H9 (cell line): ENCODE results near the gene TTC6. TPM values are rescaled to one million over a fixed set of nuclear protein-coding genes. Genes with fewer than 3 reads are reported as not detected.

Experiments
- DNase-seq: peaks from one replicate; pipeline ENCODE4 v3.0.0-alpha.2; 2017
- H2AFZ ChIP-seq: one replicate; pipeline ENCODE4 v1.6.1; 2013; ENCODE audit warnings: mild to moderate bottlenecking, low read length, control low read depth, moderate library complexity
- H2AK5ac ChIP-seq: 2 replicates; pipeline ENCODE4 v1.6.1; 2013; ENCODE audit warnings: low read length, control low read depth, mixed read lengths; ENCODE audit not compliant: insufficient read length
- H2BK120ac ChIP-seq: one replicate; pipeline ENCODE4 v1.6.1; 2013; ENCODE audit warnings: low read depth, mild to moderate bottlenecking, low read length, control low read depth, inconsistent platforms; ENCODE audit not compliant: poor library complexity, severe bottlenecking
- H2BK12ac ChIP-seq: 2 replicates; pipeline ENCODE4 v1.6.1; 2013; ENCODE audit warnings: low read length, control low read depth, mixed read lengths, low read depth; ENCODE audit not compliant: insufficient read length
- H2BK15ac ChIP-seq: 2 replicates; pipeline ENCODE4 v1.6.1; 2013; ENCODE audit warnings: low read depth, low read length, control low read depth
- H2BK20ac ChIP-seq: one replicate; pipeline ENCODE4 v1.6.1; 2013; ENCODE audit warnings: low read depth, mild to moderate bottlenecking, low read length, control low read depth, inconsistent platforms; ENCODE audit not compliant: poor library complexity, severe bottlenecking
- H2BK5ac ChIP-seq: 2 replicates; pipeline ENCODE4 v1.6.1; 2013; ENCODE audit warnings: low read length, control low read depth, mixed read lengths; ENCODE audit not compliant: insufficient read length
- H3K14ac ChIP-seq: 2 replicates; pipeline ENCODE4 v1.6.1; 2013; ENCODE audit warnings: low read length, control low read depth; ENCODE audit not compliant: insufficient read depth
- H3K18ac ChIP-seq: 2 replicates; pipeline ENCODE4 v1.6.1; 2013; ENCODE audit warnings: low read depth, mild to moderate bottlenecking, mixed read lengths, low read length, control low read depth; ENCODE audit not compliant: insufficient read length
- H3K23ac ChIP-seq: 2 replicates; pipeline ENCODE4 v1.6.1; 2013; ENCODE audit warnings: low read length, control low read depth, mixed read lengths, low read depth; ENCODE audit not compliant: insufficient read length
- H3K23me2 ChIP-seq: 2 replicates; pipeline ENCODE4 v1.6.1; 2013; ENCODE audit warnings: low read depth, mild to moderate bottlenecking, mixed read lengths, low read length, control low read depth; ENCODE audit not compliant: insufficient read length, poor library complexity, severe bottlenecking
- H3K27ac ChIP-seq: 2 replicates; pipeline ENCODE4 v1.5.1; 2013; ENCODE audit warnings: low read length, control low read depth, mixed read lengths, low read depth; ENCODE audit not compliant: insufficient read length
- H3K27me3 ChIP-seq: 2 replicates; pipeline ENCODE4 v1.6.1; 2013; ENCODE audit warnings: low read length, control low read depth, inconsistent platforms; ENCODE audit not compliant: insufficient read depth
- H3K4ac ChIP-seq: 2 replicates; pipeline ENCODE4 v1.6.1; 2013; ENCODE audit warnings: low read depth, mild to moderate bottlenecking, control low read depth, inconsistent platforms, low read length, moderate library complexity
- H3K4me1 ChIP-seq: 2 replicates; pipeline ENCODE4 v1.6.1; 2013; ENCODE audit warnings: low read length, control low read depth, inconsistent platforms; ENCODE audit not compliant: insufficient read depth
- H3K4me2 ChIP-seq: 2 replicates; pipeline ENCODE4 v1.6.1; 2013; ENCODE audit warnings: low read length, control low read depth, mixed read lengths; ENCODE audit not compliant: insufficient read length, insufficient read depth
- H3K56ac ChIP-seq: 2 replicates; pipeline ENCODE4 v1.6.1; 2013; ENCODE audit warnings: low read depth, mild to moderate bottlenecking, mixed read lengths, low read length, control low read depth; ENCODE audit not compliant: insufficient read length
- H3K79me1 ChIP-seq: 2 replicates; pipeline ENCODE4 v1.6.1; 2013; ENCODE audit warnings: low read depth, mild to moderate bottlenecking, moderate library complexity, low read length, control low read depth, inconsistent platforms; ENCODE audit not compliant: insufficient read depth, poor library complexity, severe bottlenecking
- H3K79me2 ChIP-seq: 2 replicates; pipeline ENCODE4 v1.6.1; 2013; ENCODE audit warnings: low read length, control low read depth, inconsistent platforms; ENCODE audit not compliant: insufficient read depth
- H3K9ac ChIP-seq: 2 replicates; pipeline ENCODE4 v1.6.1; 2013; ENCODE audit warnings: low read length, control low read depth, mixed read lengths; ENCODE audit not compliant: insufficient read length; ENCODE audit errors: extremely low read depth
- H3K9me3 ChIP-seq: one replicate; pipeline ENCODE4 v1.6.1; 2013; ENCODE audit warnings: low read depth, low read length, inconsistent platforms; ENCODE audit not compliant: control insufficient read depth
- H3T11ph ChIP-seq: one replicate; pipeline ENCODE4 v1.6.1; 2013; ENCODE audit warnings: mild to moderate bottlenecking, low read length, control low read depth, inconsistent platforms
- H4K20me1 ChIP-seq: one replicate; pipeline ENCODE4 v1.6.1; 2013; ENCODE audit not compliant: control insufficient read depth, insufficient read length, insufficient read depth
- H4K5ac ChIP-seq: 2 replicates; pipeline ENCODE4 v1.6.1; 2013; ENCODE audit warnings: low read depth, mild to moderate bottlenecking, mixed read lengths, low read length, control low read depth; ENCODE audit not compliant: insufficient read length
- H4K8ac ChIP-seq: replicated peaks from 2 replicates; pipeline ENCODE4 v1.6.1; 2013; ENCODE audit warnings: low read length, control low read depth, mixed read lengths, low read depth; ENCODE audit not compliant: insufficient read length
- H4K91ac ChIP-seq: 2 replicates; pipeline ENCODE4 v1.6.1; 2013; ENCODE audit warnings: low read depth, mild to moderate bottlenecking, moderate library complexity, mixed read lengths, low read length, control low read depth; ENCODE audit not compliant: insufficient read length
- H3K27ac Mint-ChIP-seq, 3 experiments: 2 replicates in 2 of 3; 3 replicates in 1 of 3; pipeline ENCODE4 v1.8.0; 2020 to 2021; ENCODE audit warnings: mixed read lengths in 3 of 3, mild to moderate bottlenecking in 1 of 3, moderate library complexity in 1 of 3
- H3K27me3 Mint-ChIP-seq: 2 replicates; pipeline ENCODE4 v1.8.0; 2021; ENCODE audit warnings: low read depth, mild to moderate bottlenecking, moderate library complexity, mixed read lengths
- H3K36me3 Mint-ChIP-seq, 3 experiments: 2 replicates in 2 of 3; 3 replicates in 1 of 3; pipeline ENCODE4 v1.8.0; 2020 to 2021; ENCODE audit warnings: low read depth in 3 of 3, mixed read lengths in 3 of 3; ENCODE audit not compliant: insufficient read depth in 1 of 3
- H3K4me1 Mint-ChIP-seq, 2 experiments: 2 replicates each; pipeline ENCODE4 v1.8.0; 2020; ENCODE audit warnings: mixed read lengths in 2 of 2
- H3K4me3 Mint-ChIP-seq, 2 experiments: 2 replicates in 1 of 2; 3 replicates in 1 of 2; pipeline ENCODE4 v1.8.0; 2020 to 2021; ENCODE audit warnings: mild to moderate bottlenecking in 2 of 2, mixed read lengths in 2 of 2, moderate library complexity in 1 of 2
- H3K9me3 Mint-ChIP-seq, 2 experiments: 2 replicates in 1 of 2; 3 replicates in 1 of 2; pipeline ENCODE4 v1.8.0; 2020; ENCODE audit warnings: mild to moderate bottlenecking in 2 of 2, mixed read lengths in 2 of 2, moderate library complexity in 1 of 2
- WGBS: extraction: QIAGEN DNeasy Blood & Tissue Kit; methylation state at CpG from one replicate; pipeline ENCODE4 v1.1.7; 2013; ENCODE audit warnings: missing lambda C conversion rate, low lambda C conversion rate, mixed read lengths; ENCODE audit not compliant: insufficient read length; ENCODE audit errors: extremely low coverage; 5-methylcytosine and 5-hydroxymethylcytosine counted together
- total RNA-seq: library from RNA; stranded (reverse); gene quantifications from 2 replicates; pipeline ENCODE4 v1.2.1, GENCODE V29; 2021
- TF ChIP-seq, protein P1 (sequence below): fragments of 200-600 bp; sonication (generic); conservative IDR thresholded peaks from 3 replicates; pipeline ENCODE4 v1.8.0; 2021; ENCODE audit warnings: antibody characterized with exemption, mild to moderate bottlenecking

TTC6 gene
- total RNA-seq, 1 experiment from 2014 or later, result 0.24 TPM

DNA sequence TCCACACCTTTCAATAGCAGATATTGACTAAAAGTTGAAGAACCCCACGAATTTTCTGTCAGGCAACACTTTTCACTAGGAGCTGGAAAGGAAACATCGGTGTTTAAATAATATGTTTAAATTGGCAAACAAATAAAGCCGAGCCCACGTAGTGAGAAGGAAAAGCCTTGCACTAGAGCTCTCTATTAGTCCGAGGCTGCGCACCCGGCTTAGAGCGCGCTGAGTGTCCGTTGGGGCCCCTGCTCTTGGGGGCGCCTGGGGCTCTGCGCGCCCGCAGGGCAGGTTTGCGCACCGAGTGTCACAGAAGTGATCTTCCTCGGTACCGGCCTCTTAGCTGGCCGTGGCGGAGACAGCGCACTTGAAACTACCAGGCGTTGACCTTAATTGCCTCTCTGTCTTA, 6.4 kb downstream of the TTC6 start:
- Histone ChIP-seq H3K27me3 (peaks cover 75% of the 10 kb centered on the region), H2BK120ac (no peak overlapping the region), H3K9ac (no peak overlapping the region), H4K8ac (no peak overlapping the region), H3K79me2 (no peaks in the 10 kb centered on the region), H2AK5ac (no peak overlapping the region), H4K5ac (no peak overlapping the region), H2AFZ (no peak overlapping the region), H3K27ac (no peak overlapping the region), H3K56ac (no peak overlapping the region), H3K4me1 (no peaks in the 10 kb centered on the region), H3K23ac (no peak overlapping the region), H2BK5ac (no peak overlapping the region), H3K23me2 (peaks cover 5% of the 10 kb centered on the region), H4K20me1 (peaks cover 3% of the 10 kb centered on the region), H3K9me3 (no peaks in the 10 kb centered on the region), H3K79me1 (no peaks in the 10 kb centered on the region), H3K4ac (no peak overlapping the region), H2BK15ac (no peak overlapping the region), H3K4me2 (no peak overlapping the region), H2BK20ac (no peak overlapping the region), H4K91ac (no peak overlapping the region), H3T11ph (no peak overlapping the region), H2BK12ac (no peak overlapping the region), H3K14ac (no peak overlapping the region; the same call in 1 of the 2 replicates), H3K18ac (no peak overlapping the region)
- no peak overlapping the region for H3K4me3 Mint-ChIP-seq
- no peak for DNase-seq
- peaks cover 21 to 26% of the 10 kb centered on the region in 2 experiments for H3K4me1 Mint-ChIP-seq
- TF ChIP-seq, protein P1, sequence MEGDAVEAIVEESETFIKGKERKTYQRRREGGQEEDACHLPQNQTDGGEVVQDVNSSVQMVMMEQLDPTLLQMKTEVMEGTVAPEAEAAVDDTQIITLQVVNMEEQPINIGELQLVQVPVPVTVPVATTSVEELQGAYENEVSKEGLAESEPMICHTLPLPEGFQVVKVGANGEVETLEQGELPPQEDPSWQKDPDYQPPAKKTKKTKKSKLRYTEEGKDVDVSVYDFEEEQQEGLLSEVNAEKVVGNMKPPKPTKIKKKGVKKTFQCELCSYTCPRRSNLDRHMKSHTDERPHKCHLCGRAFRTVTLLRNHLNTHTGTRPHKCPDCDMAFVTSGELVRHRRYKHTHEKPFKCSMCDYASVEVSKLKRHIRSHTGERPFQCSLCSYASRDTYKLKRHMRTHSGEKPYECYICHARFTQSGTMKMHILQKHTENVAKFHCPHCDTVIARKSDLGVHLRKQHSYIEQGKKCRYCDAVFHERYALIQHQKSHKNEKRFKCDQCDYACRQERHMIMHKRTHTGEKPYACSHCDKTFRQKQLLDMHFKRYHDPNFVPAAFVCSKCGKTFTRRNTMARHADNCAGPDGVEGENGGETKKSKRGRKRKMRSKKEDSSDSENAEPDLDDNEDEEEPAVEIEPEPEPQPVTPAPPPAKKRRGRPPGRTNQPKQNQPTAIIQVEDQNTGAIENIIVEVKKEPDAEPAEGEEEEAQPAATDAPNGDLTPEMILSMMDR, result no peak
- no peak overlapping the region for H3K27ac Mint-ChIP-seq
- H3K27me3 Mint-ChIP-seq, result peaks cover 100% of the 10 kb centered on the region
- no peaks in the 10 kb centered on the region; a peak in 1 of 5 replicates for H3K9me3 Mint-ChIP-seq
- WGBS, result no CpG with 5 or more reads among the region's 22 CpGs
- H3K36me3 Mint-ChIP-seq, result no peaks in the 10 kb centered on the region; a peak in 2 of 7 replicates
